Hepatocyte (in vitro differentiated cells): ENCODE measurements around the gene CMSS1.

Source experiments
- CTCF ChIP-seq: fragments of 200-600 bp; sonication (generic); IDR thresholded peaks from 2 replicates; pipeline ENCODE4 v1.5.1; 2016; ENCODE audit warnings: antibody characterized with exemption, mild to moderate bottlenecking; ENCODE audit not compliant: poor library complexity
- EZH2 ChIP-seq: fragments of 200-600 bp; sonication (generic); IDR thresholded peaks from 2 replicates; pipeline ENCODE4 v1.6.1; 2016; ENCODE audit warnings: antibody characterized with exemption, mild to moderate bottlenecking, borderline replicate concordance

- TF ChIP-seq EZH2 = no peak
- no peak for TF ChIP-seq CTCF
Observed at GRCh38 chr3:100207886-100208285, 390.2 kb downstream of the CMSS1 start.
